ENCODE measurements around the gene ZNF225.
A peak's percentile ranks its signal among the peaks of the same experiment; 100 is the strongest.

Gene ZNF225

DNA sequence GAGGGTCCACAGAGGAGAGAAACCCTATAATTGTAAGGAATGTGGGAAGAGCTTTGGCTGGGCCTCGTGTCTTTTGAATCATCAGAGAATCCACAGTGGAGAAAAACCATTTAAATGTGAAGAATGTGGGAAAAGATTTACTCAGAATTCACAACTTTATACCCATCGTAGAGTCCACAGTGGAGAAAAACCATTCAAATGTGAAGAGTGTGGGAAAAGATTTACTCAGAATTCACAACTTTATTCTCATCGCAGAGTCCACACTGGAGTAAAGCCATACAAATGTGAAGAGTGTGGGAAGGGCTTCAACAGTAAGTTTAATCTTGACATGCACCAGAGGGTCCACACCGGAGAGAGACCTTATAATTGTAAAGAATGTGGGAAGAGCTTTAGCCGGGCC is 18.8 kb downstream of the ZNF225 start:
- Histone ChIP-seq H3K9me3 (ENCODE audit: severe bottlenecking) (no peaks in the 10 kb centered on the region), H3K27me3 (ENCODE audit: insufficient read depth, poor library complexity, severe bottlenecking) (no peaks in the 10 kb centered on the region), H3K36me3 (ENCODE audit: low read depth) (peaks cover 20% of the 10 kb centered on the region), H3K27ac (ENCODE audit: poor library complexity, severe bottlenecking) (no peak overlapping the region), H3K4me1 (ENCODE audit: insufficient read depth, poor library complexity, severe bottlenecking) (no peaks in the 10 kb centered on the region), H3K4me3 (ENCODE audit: severe bottlenecking) (no peak overlapping the region)
- no peak for TF ChIP-seq CTCF (IDR thresholded peaks at IDR 0.05; ENCODE audit: poor library complexity, severe bottlenecking)
- ATAC-seq (ENCODE audit: low read depth) (no peak), DNase-seq (ENCODE audit: low spot score) (no peak)

DNA sequence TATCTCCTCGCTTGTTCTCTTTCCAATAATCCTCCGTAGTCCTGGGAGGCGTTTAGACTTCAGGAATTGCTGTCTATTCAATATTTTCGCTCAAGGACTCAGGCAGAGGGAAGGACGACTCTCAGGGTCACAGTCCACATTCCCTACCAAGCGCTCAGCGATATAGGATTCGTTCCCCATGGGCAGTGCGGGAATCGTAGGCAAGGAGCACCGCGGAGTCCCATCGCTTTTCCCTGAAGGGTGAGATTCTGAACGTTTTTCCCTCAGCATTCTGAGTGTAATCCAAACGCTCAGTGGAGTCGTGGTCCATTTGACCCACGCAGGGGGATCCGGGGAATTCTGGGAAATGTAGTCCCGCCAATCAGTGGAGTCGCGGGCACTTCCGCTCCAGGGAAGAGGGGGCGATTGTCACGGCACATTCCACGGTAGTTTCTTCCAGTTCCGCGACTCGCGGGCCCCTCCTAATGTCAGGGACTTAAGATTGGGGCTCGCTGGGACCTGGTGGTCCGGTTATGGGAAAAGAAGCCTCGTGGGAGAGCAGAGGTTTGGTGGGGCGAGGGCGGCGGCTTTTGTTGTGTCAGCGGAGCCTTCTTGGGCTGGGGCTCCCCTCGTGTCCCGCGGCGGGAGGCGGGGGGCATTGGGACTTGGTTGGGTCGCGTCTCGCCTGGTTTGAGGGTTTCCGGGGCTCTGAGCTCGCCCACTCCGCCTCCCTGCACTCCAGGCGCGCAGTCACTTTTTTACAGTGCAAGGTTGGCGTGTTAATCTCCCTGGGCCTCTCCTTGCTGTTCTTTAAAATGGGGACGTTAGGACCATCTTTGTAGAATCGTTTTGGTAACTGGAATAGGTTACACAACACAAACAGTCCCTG is 28.2 kb downstream of the ZNF225 start, which contains the start of gene ZNF234:
TSS of gene ZNF234 (plus strand) at position 364 of the 868 bp plus-strand sequence. CDS start 3,079 bp downstream, outside the sequence.
- ATAC-seq (ENCODE audit: low read depth) = peak; percentile 93
- Histone ChIP-seq H3K36me3 (ENCODE audit: low read depth) (peaks cover 19% of the 10 kb centered on the region), H3K4me3 (ENCODE audit: severe bottlenecking) (peak within 1 kb of the TSS; percentile 71), H3K27me3 (ENCODE audit: insufficient read depth, poor library complexity, severe bottlenecking) (no peaks in the 10 kb centered on the region), H3K9me3 (ENCODE audit: severe bottlenecking) (no peaks in the 10 kb centered on the region), H3K27ac (ENCODE audit: poor library complexity, severe bottlenecking) (peak within 1 kb of the TSS; percentile 24), H3K4me1 (ENCODE audit: insufficient read depth, poor library complexity, severe bottlenecking) (peaks cover 3% of the 10 kb centered on the region)
- peak; percentile 70 for DNase-seq (ENCODE audit: low spot score)
- peak; percentile 18 for TF ChIP-seq CTCF (IDR thresholded peaks at IDR 0.05; ENCODE audit: poor library complexity, severe bottlenecking)

DNA sequence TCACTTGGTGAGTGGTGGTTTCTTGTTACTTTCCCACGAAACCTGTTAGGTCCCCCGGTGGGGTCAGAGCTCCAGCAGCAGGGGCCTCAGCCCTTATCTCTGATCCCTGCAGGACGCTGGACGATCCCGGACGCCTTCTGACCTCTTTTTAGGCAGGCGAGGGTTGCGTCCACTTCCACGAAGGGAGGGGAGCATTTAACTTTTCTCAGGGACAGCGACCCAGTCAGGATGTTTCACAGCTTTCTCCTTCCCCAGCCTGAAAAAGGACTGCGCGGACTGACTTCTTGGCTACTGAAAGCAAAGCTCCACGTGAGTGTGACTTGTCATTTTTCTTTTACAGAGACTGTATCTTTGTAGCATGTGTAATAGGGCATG is 28.8 kb downstream of the ZNF225 start:
- Histone ChIP-seq H3K9me3 (ENCODE audit: severe bottlenecking) (no peaks in the 10 kb centered on the region), H3K4me1 (ENCODE audit: insufficient read depth, poor library complexity, severe bottlenecking) (peaks cover 3% of the 10 kb centered on the region), H3K27me3 (ENCODE audit: insufficient read depth, poor library complexity, severe bottlenecking) (no peaks in the 10 kb centered on the region), H3K4me3 (ENCODE audit: severe bottlenecking) (peak overlapping the region; percentile 71), H3K36me3 (ENCODE audit: low read depth) (peaks cover 19% of the 10 kb centered on the region), H3K27ac (ENCODE audit: poor library complexity, severe bottlenecking) (peak overlapping the region; percentile 24)
- DNase-seq (ENCODE audit: low spot score) (no peak), ATAC-seq (ENCODE audit: low read depth) (peak; percentile 10; the same call in 1 of the 3 replicates)
- TF ChIP-seq CTCF (IDR thresholded peaks at IDR 0.05; ENCODE audit: poor library complexity, severe bottlenecking) = no peak

DNA sequence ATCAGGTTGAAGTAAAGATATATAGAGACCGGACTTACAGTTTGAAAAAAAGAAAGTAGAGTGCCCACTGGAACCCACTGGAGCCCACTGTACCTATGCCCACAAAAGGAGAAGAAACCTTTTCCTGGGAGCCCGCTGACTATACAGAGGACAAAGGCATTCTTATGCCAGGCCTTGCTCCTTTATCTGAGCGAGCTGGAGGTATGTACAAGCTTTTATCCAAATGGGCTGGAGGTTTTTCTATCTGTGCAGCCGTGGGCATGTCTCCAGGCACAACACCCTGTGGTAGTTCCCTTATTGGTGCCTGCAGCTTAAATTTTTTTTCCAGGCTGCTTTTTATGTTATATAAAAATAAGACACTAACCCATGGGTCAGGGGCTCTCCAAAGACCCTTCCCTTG is 36.6 kb downstream of the ZNF225 start:
- H3K27me3 ChIP-seq (ENCODE audit: insufficient read depth, poor library complexity, severe bottlenecking) = no peaks in the 10 kb centered on the region
- no peak overlapping the region for H3K4me3 ChIP-seq (ENCODE audit: severe bottlenecking)
- DNase-seq (ENCODE audit: low spot score) (no peak), ATAC-seq (ENCODE audit: low read depth) (no peak)
- peaks cover 51% of the 10 kb centered on the region for H3K36me3 ChIP-seq (ENCODE audit: low read depth)
- H3K4me1 ChIP-seq (ENCODE audit: insufficient read depth, poor library complexity, severe bottlenecking) = no peaks in the 10 kb centered on the region
- no peak for TF ChIP-seq CTCF (IDR thresholded peaks at IDR 0.05; ENCODE audit: poor library complexity, severe bottlenecking)
- no peaks in the 10 kb centered on the region for H3K9me3 ChIP-seq (ENCODE audit: severe bottlenecking)
- H3K27ac ChIP-seq (ENCODE audit: poor library complexity, severe bottlenecking) = no peak overlapping the region

GRCh38 chr19:44151491-44151890 is 38.3 kb downstream of the ZNF225 start:
- peaks cover 49% of the 10 kb centered on the region for H3K36me3 ChIP-seq (ENCODE audit: low read depth)
- H3K27ac ChIP-seq (ENCODE audit: poor library complexity, severe bottlenecking) = no peak overlapping the region
- H3K27me3 ChIP-seq (ENCODE audit: insufficient read depth, poor library complexity, severe bottlenecking) = no peaks in the 10 kb centered on the region
- H3K9me3 ChIP-seq (ENCODE audit: severe bottlenecking) = peaks cover 2% of the 10 kb centered on the region
- no peaks in the 10 kb centered on the region for H3K4me1 ChIP-seq (ENCODE audit: insufficient read depth, poor library complexity, severe bottlenecking)
- no peak for TF ChIP-seq CTCF (IDR thresholded peaks at IDR 0.05; ENCODE audit: poor library complexity, severe bottlenecking)
- ATAC-seq (ENCODE audit: low read depth) (no peak), DNase-seq (ENCODE audit: low spot score) (no peak)
- no peak overlapping the region for H3K4me3 ChIP-seq (ENCODE audit: severe bottlenecking)

Measured in RWPE2 (cell line).